ENCODE measurements around the gene YTHDF1.
"Not testable (repeated sequence)": the region's sequence is repeated elsewhere in the genome, so short reads cannot be mapped to it uniquely, and the experiment has no call there.

The YTHDF1 gene

DNA sequence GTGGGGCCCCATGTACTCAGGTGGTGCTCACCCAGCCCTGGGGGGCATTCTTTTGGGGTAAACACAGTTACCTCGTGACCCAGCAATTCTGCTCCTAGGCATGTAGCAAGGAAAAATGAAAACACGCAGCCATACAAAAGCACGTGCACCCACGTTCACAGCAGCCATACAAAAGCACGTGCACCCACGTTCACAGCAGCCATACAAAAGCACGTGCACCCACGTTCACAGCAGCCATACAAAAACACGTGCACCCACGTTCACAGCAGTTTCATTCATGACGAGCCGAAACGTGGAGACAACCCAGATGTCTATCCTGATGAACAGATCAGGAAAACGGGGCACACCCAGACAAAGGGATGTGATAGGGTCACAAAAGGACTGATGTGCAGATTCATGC is 57.1 kb downstream of the YTHDF1 start:
- Histone ChIP-seq H3K27ac (ENCODE audit: low read depth in 2 of 2, low read length in 2 of 2) (no peak overlapping the region), H3K27me3 (ENCODE audit: control insufficient read depth in 2 of 2, insufficient read depth in 2 of 2, low read length in 2 of 2) (peaks cover 3 to 6% of the 10 kb centered on the region in 2 donors), H3K36me3 (ENCODE audit: control insufficient read depth in 2 of 2, insufficient read depth in 2 of 2, low read length in 2 of 2) (no peaks in the 10 kb centered on the region), H3K9me3 (ENCODE audit: control insufficient read depth in 2 of 2, low read length in 2 of 2) (no peaks in the 10 kb centered on the region), H3K4me1 (ENCODE audit: control insufficient read depth in 2 of 2, insufficient read depth in 2 of 2, low read length in 2 of 2) (no peaks in the 10 kb centered on the region), H3K9ac (ENCODE audit: low read depth in 1 of 2, low read length in 2 of 2) (no peak overlapping the region), H3K4me3 (ENCODE audit: low read length in 2 of 2) (no peak overlapping the region)

DNA sequence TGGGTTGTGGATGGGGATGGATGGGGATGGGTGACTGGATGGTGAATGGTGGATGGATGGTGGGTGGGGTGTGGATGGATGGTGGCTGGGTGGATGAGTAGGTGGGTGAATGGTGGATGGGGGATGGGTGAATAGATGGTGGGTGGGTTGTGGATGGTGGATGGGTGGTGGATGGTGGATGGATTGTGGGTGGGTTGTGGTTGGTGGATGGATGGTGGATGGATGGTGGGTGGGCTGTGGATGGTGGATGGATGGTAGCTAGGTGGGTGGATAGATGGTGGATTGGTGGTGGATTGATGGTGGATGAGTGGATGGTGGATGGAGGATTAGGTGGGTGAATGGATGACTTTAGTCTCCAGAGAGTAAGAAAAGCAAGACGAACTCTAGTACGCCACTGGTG is 57.6 kb downstream of the YTHDF1 start:
- no peaks in the 10 kb centered on the region for H3K4me1 ChIP-seq (ENCODE audit: control insufficient read depth in 2 of 2, insufficient read depth in 2 of 2, low read length in 2 of 2)
- no peak overlapping the region for H3K9ac ChIP-seq (ENCODE audit: low read depth in 1 of 2, low read length in 2 of 2)
- H3K27me3 ChIP-seq (ENCODE audit: control insufficient read depth in 2 of 2, insufficient read depth in 2 of 2, low read length in 2 of 2): peaks cover 3 to 5% of the 10 kb centered on the region in 2 donors
- no peaks in the 10 kb centered on the region for H3K36me3 ChIP-seq (ENCODE audit: control insufficient read depth in 2 of 2, insufficient read depth in 2 of 2, low read length in 2 of 2)
- no peaks in the 10 kb centered on the region for H3K9me3 ChIP-seq (ENCODE audit: control insufficient read depth in 2 of 2, low read length in 2 of 2)
- H3K4me3 ChIP-seq (ENCODE audit: low read length in 2 of 2): no peak overlapping the region
- no peak overlapping the region for H3K27ac ChIP-seq (ENCODE audit: low read depth in 2 of 2, low read length in 2 of 2)

DNA sequence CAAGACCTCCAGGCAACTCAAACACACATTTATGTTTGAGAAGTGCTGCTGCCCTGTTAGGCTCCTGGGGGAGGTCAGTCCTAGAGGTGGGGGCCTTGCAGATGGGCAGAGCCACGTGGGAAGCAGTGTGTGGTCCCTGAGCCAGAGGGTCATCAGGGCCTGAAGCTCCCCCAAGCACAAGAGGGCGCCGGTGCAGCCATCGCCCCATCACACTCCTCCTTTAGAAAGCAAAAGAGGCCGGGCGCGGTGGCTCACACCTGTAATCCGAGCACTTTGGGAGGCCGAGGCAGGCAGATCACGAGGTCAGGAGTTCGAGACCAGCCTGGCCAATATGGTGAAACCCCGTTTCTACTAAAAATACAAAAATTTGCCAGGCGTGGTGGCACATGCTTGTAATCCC is 58.5 kb downstream of the YTHDF1 start:
- not testable (repeated sequence) for H3K9ac ChIP-seq (ENCODE audit: low read depth in 1 of 2, low read length in 2 of 2); H3K9me3 ChIP-seq (ENCODE audit: control insufficient read depth in 2 of 2, low read length in 2 of 2); H3K27ac ChIP-seq (ENCODE audit: low read depth in 2 of 2, low read length in 2 of 2); H3K4me3 ChIP-seq (ENCODE audit: low read length in 2 of 2); H3K4me1 ChIP-seq (ENCODE audit: control insufficient read depth in 2 of 2, insufficient read depth in 2 of 2, low read length in 2 of 2); H3K36me3 ChIP-seq (ENCODE audit: control insufficient read depth in 2 of 2, insufficient read depth in 2 of 2, low read length in 2 of 2)
- peaks cover 3 to 10% of the 10 kb centered on the region in 2 donors for H3K27me3 ChIP-seq (ENCODE audit: control insufficient read depth in 2 of 2, insufficient read depth in 2 of 2, low read length in 2 of 2)

DNA sequence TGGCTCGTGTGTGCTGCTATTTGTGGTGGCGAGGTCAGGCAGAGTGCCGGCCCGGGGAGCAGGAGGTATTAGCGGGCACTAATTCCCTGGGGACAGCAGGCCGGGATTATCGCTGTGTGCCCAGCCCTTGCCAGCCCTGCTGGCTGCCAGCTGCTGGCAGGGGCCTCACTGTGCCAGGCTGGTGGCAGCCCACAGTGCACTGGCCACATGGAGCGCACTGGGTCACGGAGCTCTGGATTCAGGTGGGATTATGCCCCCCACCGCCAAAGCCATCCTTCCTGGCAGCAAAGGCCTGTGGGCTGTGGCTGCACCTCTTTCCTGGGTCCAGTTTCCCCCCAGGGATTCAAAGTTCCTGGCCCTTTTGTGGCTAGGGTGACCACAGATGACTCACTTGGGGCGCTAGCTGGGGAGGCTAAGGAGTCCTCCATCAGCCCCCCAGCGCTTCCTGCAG is 59.7 kb downstream of the YTHDF1 start:
- peaks cover 3 to 10% of the 10 kb centered on the region in 2 donors for H3K27me3 ChIP-seq (ENCODE audit: control insufficient read depth in 2 of 2, insufficient read depth in 2 of 2, low read length in 2 of 2)
- H3K9ac ChIP-seq (ENCODE audit: low read depth in 1 of 2, low read length in 2 of 2): no peak overlapping the region
- H3K36me3 ChIP-seq (ENCODE audit: control insufficient read depth in 2 of 2, insufficient read depth in 2 of 2, low read length in 2 of 2): no peaks in the 10 kb centered on the region
- no peak overlapping the region for H3K27ac ChIP-seq (ENCODE audit: low read depth in 2 of 2, low read length in 2 of 2)
- H3K4me3 ChIP-seq (ENCODE audit: low read length in 2 of 2): no peak overlapping the region
- no peaks in the 10 kb centered on the region for H3K9me3 ChIP-seq (ENCODE audit: control insufficient read depth in 2 of 2, low read length in 2 of 2)
- H3K4me1 ChIP-seq (ENCODE audit: control insufficient read depth in 2 of 2, insufficient read depth in 2 of 2, low read length in 2 of 2): no peaks in the 10 kb centered on the region

DNA sequence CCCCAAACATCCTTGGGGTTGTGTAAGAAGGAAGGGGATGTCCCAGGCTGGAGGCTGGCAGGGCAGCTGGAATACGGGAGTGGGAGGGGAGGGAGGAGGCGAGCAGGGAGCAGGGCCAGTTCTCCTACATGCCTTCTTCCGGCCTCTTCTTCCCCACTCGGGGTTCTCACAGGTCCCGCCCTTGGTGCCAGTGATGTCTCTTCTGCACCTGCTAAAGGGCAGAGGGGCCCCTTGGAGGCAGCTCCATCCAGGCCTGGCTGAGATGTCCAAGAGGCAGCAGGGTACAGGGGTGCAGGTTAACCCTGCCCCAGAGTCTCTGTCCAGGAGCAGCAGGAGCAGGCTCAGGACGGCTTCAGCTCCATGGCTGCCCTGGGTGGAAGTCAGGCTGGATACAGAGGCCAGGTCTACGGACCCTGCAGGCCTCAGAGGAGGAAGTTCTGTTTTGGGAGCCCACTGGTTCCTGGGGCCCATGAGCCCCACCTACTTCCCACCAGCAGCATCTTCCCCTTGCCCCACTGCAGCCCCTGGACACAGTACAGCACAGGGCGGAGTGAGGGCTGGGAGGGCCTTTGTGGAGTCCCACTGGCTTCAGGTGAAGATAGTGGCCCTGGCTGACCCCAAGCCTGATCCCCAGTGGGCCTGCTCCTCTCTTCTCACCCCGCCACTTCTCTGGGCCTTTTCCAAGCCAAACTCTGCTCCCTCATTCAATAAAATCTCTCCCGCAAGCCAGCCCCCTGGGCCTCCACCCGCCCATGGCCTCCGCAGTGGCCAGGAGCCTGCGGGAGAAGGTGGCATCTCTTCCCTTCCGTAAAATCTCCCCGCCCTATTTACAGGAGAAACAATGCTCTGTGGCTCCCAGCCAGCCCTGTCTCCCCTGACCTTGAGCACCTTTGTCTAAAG is 60.4 kb downstream of the YTHDF1 start:
- Histone ChIP-seq H3K27me3 (ENCODE audit: control insufficient read depth in 2 of 2, insufficient read depth in 2 of 2, low read length in 2 of 2) (peaks cover 3 to 10% of the 10 kb centered on the region in 2 donors), H3K27ac (ENCODE audit: low read depth in 2 of 2, low read length in 2 of 2) (no peak overlapping the region), H3K9ac (ENCODE audit: low read depth in 1 of 2, low read length in 2 of 2) (no peak overlapping the region)

DNA sequence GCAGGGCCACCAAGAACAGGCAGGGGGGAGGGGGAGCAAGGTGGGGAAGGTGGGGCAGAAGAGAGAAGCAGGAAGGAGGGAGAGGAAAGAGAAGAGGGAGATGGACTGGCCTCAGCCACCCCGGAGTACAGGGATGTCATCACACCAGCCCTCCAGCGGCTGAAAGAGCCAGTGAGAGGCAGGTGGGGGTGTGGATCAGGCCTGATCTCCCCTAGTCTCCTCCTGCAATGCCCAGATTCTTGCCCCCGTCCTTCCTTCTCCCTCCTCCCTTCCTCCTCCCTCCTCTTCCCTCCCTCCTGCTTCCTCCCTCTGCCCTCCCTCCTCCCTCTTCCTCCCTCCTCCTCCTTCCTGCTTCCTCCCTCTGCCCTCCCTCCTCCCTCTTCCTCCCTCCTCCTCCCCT is 61.5 kb downstream of the YTHDF1 start:
- H3K27ac ChIP-seq (ENCODE audit: low read depth in 2 of 2, low read length in 2 of 2): no peak overlapping the region
- H3K9ac ChIP-seq (ENCODE audit: low read depth in 1 of 2, low read length in 2 of 2): no peak overlapping the region
- H3K9me3 ChIP-seq (ENCODE audit: control insufficient read depth in 2 of 2, low read length in 2 of 2): no peaks in the 10 kb centered on the region
- H3K36me3 ChIP-seq (ENCODE audit: control insufficient read depth in 2 of 2, insufficient read depth in 2 of 2, low read length in 2 of 2): no peaks in the 10 kb centered on the region
- peaks cover 9 to 10% of the 10 kb centered on the region in 2 donors for H3K27me3 ChIP-seq (ENCODE audit: control insufficient read depth in 2 of 2, insufficient read depth in 2 of 2, low read length in 2 of 2)
- no peaks in the 10 kb centered on the region for H3K4me1 ChIP-seq (ENCODE audit: control insufficient read depth in 2 of 2, insufficient read depth in 2 of 2, low read length in 2 of 2)
- no peak overlapping the region for H3K4me3 ChIP-seq (ENCODE audit: low read length in 2 of 2)

More for the DNA sequence above, 60.4 kb downstream of the YTHDF1 start:
- H3K4me3 ChIP-seq (ENCODE audit: low read length in 2 of 2): no peak overlapping the region
- no peaks in the 10 kb centered on the region for H3K4me1 ChIP-seq (ENCODE audit: control insufficient read depth in 2 of 2, insufficient read depth in 2 of 2, low read length in 2 of 2)
- no peaks in the 10 kb centered on the region for H3K9me3 ChIP-seq (ENCODE audit: control insufficient read depth in 2 of 2, low read length in 2 of 2)
- H3K36me3 ChIP-seq (ENCODE audit: control insufficient read depth in 2 of 2, insufficient read depth in 2 of 2, low read length in 2 of 2): no peaks in the 10 kb centered on the region

DNA sequence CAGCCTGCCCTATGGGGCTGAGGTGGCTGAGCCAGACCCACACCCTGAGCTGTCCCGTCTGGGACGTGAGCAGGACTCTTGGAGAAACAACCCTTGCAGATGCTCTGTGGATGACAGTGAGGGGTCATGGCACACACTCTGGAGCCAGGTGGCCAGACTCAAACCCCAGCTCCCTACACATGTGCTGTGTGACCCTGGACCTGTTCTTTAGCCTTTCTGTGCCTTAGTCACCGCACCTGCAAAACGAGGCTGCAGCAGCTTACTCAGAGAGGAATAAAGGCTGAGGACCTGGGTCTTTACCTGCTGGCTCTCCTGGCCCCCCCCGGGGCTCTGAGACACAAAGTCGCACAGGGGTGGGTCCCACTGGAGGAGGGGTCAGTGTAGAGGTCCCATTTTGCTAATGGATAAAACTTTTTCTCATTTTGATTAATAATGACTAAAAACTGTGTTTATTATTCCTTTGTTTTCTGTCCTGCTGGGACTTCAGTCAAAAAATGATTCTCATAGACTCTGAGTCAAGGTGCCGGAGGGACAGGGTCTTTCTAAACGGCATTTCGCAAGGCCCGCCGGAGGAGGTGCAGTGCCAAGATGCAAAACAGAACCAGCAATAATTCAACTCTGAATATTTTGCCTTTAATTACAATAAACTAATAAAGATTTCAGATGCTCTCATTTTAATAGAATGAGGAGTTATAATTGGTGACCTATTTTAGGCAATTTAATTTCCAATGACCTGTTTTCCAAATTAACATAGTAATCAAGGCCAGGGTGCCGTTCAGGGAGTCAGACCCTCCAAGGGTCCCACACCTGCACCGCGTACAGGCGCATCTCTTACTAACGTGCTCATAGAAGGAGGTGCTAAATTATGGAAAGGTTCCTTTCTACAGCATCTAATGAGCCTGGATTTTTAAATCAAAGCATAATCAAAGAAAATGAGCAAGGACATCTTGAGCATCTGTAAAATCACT is 62.4 kb downstream of the YTHDF1 start:
- no peak overlapping the region for H3K9ac ChIP-seq (ENCODE audit: low read depth in 1 of 2, low read length in 2 of 2)
- no peak overlapping the region for H3K27ac ChIP-seq (ENCODE audit: low read depth in 2 of 2, low read length in 2 of 2)
- no peak overlapping the region for H3K4me3 ChIP-seq (ENCODE audit: low read length in 2 of 2)
- peaks cover 0 to under 1% of the 10 kb centered on the region in 2 donors for H3K9me3 ChIP-seq (ENCODE audit: control insufficient read depth in 2 of 2, low read length in 2 of 2)
- H3K27me3 ChIP-seq (ENCODE audit: control insufficient read depth in 2 of 2, insufficient read depth in 2 of 2, low read length in 2 of 2): peaks cover 9 to 10% of the 10 kb centered on the region in 2 donors
- no peaks in the 10 kb centered on the region for H3K36me3 ChIP-seq (ENCODE audit: control insufficient read depth in 2 of 2, insufficient read depth in 2 of 2, low read length in 2 of 2)
- H3K4me1 ChIP-seq (ENCODE audit: control insufficient read depth in 2 of 2, insufficient read depth in 2 of 2, low read length in 2 of 2): no peaks in the 10 kb centered on the region

DNA sequence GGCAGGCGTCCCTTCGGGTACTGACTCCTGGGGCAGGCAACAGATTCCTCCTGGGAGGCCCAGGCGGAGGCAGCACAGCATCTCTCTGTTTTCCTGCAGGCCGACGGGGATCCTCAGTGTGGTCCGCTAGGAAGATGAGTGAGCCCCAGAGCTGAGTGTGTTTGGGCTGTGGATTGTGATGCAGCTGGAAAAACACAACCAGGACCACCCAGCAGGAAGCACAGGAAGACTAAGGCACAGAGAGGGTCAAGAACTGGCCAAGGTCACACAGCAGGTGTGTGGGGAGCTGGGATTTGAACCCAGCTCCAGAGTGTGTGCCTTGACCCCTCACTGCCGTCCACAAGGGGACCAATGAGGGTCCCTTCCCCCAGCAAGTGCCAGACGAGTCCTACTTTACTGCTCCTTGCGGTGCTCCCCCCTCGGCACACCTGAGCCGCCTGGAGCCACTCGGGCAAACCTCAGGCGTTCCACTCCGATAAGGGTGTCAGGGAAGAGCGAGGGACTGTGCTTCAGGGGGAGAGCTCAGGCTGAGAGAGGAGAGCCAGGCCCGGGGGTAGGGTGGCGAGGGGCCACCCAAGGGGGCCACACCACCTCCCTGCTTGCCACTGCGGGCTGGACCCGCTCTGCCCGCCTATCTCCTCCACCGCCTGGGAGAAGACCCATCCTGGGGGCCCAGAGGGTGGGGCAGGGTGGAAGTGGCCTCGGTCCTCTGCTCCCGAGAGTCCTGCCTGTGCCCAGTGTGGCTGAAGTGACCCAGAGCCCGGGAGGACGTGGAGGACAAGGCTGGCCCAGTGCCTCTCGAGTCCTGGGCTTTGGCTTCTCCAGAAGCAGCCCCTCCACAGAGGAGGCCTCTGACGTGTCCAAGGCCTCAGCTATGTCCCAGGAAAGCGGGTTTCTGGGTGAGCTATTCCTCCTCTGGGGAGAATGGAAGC is 63.3 kb downstream of the YTHDF1 start:
- H3K36me3 ChIP-seq (ENCODE audit: control insufficient read depth in 2 of 2, insufficient read depth in 2 of 2, low read length in 2 of 2): no peaks in the 10 kb centered on the region
- no peak overlapping the region for H3K9ac ChIP-seq (ENCODE audit: low read depth in 1 of 2, low read length in 2 of 2)
- H3K4me1 ChIP-seq (ENCODE audit: control insufficient read depth in 2 of 2, insufficient read depth in 2 of 2, low read length in 2 of 2): no peaks in the 10 kb centered on the region
- peaks cover 9 to 10% of the 10 kb centered on the region in 2 donors for H3K27me3 ChIP-seq (ENCODE audit: control insufficient read depth in 2 of 2, insufficient read depth in 2 of 2, low read length in 2 of 2)
- no peak overlapping the region for H3K27ac ChIP-seq (ENCODE audit: low read depth in 2 of 2, low read length in 2 of 2)
- H3K4me3 ChIP-seq (ENCODE audit: low read length in 2 of 2): no peak overlapping the region
- H3K9me3 ChIP-seq (ENCODE audit: control insufficient read depth in 2 of 2, low read length in 2 of 2): peaks cover 0 to 6% of the 10 kb centered on the region in 2 donors

DNA sequence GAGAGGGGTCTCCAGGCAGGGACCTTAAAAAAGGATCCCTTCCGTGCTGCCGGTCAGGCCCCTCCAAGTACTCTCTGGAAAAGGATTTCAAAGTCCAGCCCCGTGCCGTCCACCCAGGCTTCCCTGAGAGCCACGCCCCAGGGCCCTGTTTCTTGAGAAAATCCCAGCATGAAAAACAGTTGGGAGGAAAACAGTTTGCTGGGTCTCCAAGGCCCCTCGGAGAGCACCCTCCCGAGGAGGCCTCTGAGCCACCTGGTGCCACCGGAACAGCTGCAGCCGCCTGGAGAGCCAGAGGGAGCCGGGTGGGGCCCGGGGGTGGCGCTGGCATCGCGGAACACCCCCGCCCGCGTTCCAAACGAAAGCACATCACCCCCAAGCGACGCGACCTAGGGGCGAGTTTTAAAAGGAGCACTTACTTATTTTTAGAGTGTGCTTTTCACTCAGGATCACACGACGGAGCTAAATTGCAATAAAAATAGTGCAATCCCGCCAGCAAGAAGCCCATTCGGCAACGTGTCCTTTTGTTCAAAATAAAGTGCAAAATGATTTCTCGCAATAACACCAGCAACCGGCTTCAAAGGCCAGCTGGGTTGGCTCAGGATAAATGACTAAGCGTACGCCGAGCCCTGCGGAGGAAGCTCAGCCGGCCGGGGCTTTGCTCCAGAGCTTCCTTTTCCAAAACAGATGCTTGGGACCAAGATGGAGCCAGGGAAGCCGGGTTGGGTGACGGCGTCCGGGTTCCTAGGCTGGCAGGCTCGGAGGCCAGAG is 64.2 kb downstream of the YTHDF1 start:
- Histone ChIP-seq H3K4me3 (ENCODE audit: low read length in 2 of 2) (no peak overlapping the region), H3K9ac (ENCODE audit: low read depth in 1 of 2, low read length in 2 of 2) (no peak overlapping the region), H3K27ac (ENCODE audit: low read depth in 2 of 2, low read length in 2 of 2) (no peak overlapping the region), H3K36me3 (ENCODE audit: control insufficient read depth in 2 of 2, insufficient read depth in 2 of 2, low read length in 2 of 2) (no peaks in the 10 kb centered on the region), H3K4me1 (ENCODE audit: control insufficient read depth in 2 of 2, insufficient read depth in 2 of 2, low read length in 2 of 2) (no peaks in the 10 kb centered on the region), H3K9me3 (ENCODE audit: control insufficient read depth in 2 of 2, low read length in 2 of 2) (peaks cover 0 to 6% of the 10 kb centered on the region in 2 donors), H3K27me3 (ENCODE audit: control insufficient read depth in 2 of 2, insufficient read depth in 2 of 2, low read length in 2 of 2) (peaks cover 9 to 10% of the 10 kb centered on the region in 2 donors)

Data from mucosa of rectum (tissue), 2 donors.